ENCODE data around the gene IQGAP3.

IQGAP3 gene

GRCh38 chr1:156509424-156510034 lies 62.8 kb downstream of the IQGAP3 start:
- no peak for DNase-seq (ENCODE audit: low read depth)

- no peak for DNase-seq (ENCODE audit: low read depth)
Measured at GRCh38 chr1:156508955-156509234, 63.5 kb downstream of the IQGAP3 start.

GRCh38 chr1:156508205-156508954 lies 64.0 kb downstream of the IQGAP3 start:
- DNase-seq (ENCODE audit: low read depth), result no peak

- no peak for DNase-seq (ENCODE audit: low read depth)
Measured at GRCh38 chr1:156506450-156506849, 65.9 kb downstream of the IQGAP3 start.

- no peak for DNase-seq (ENCODE audit: low read depth)
Measured at GRCh38 chr1:156505679-156506298, 66.6 kb downstream of the IQGAP3 start.

GRCh38 chr1:156504821-156505678 lies 67.3 kb downstream of the IQGAP3 start:
- DNase-seq (ENCODE audit: low read depth), result peak; percentile 94

GRCh38 chr1:156504438-156504813 lies 67.9 kb downstream of the IQGAP3 start:
- no peak for DNase-seq (ENCODE audit: low read depth)

GRCh38 chr1:156503698-156504437 lies 68.5 kb downstream of the IQGAP3 start:
- no peak for DNase-seq (ENCODE audit: low read depth)

- no peak for DNase-seq (ENCODE audit: low read depth)
Measured at GRCh38 chr1:156502894-156503697, 69.3 kb downstream of the IQGAP3 start.

GRCh38 chr1:156502391-156502893 lies 69.9 kb downstream of the IQGAP3 start:
- no peak for DNase-seq (ENCODE audit: low read depth)

- peak; percentile 89 for DNase-seq (ENCODE audit: low read depth)
Measured at GRCh38 chr1:156500793-156501506, 71.4 kb downstream of the IQGAP3 start.

GRCh38 chr1:156500543-156500792 lies 71.9 kb downstream of the IQGAP3 start, which contains the start of gene MEF2D:
Gene MEF2D, minus strand, starts transcription at chr1:156500775. Its CDS starts 17,483 bp downstream, at chr1:156483292.
- no peak for DNase-seq (ENCODE audit: low read depth)

- DNase-seq (ENCODE audit: low read depth), result no peak
Measured at GRCh38 chr1:156499842-156500542, 72.4 kb downstream of the IQGAP3 start.

- DNase-seq (ENCODE audit: low read depth), result no peak
Measured at GRCh38 chr1:156499194-156499841, 73.0 kb downstream of the IQGAP3 start.

- no peak for DNase-seq (ENCODE audit: low read depth)
Measured at GRCh38 chr1:156498432-156499193, 73.8 kb downstream of the IQGAP3 start.

GRCh38 chr1:156497743-156498431 lies 74.5 kb downstream of the IQGAP3 start:
- no peak for DNase-seq (ENCODE audit: low read depth)

- DNase-seq (ENCODE audit: low read depth), result no peak
Measured at GRCh38 chr1:156497078-156497742, 75.2 kb downstream of the IQGAP3 start.

All from activated T-helper 1 cell treated with Interleukin-2 at 50 U/mL for 16 hours (primary cell).